GM18868 (cell line): ENCODE data around the gene SEMG1.

ENCODE experiments used
- ATAC-seq: cut with Tn5 transposase; IDR thresholded peaks from one replicate; pipeline ENCODE4 v1.9.1; 2021; ENCODE audit warnings: mild to moderate bottlenecking, moderate library complexity; ENCODE audit not compliant: unreplicated experiment

The SEMG1 gene

DNA sequence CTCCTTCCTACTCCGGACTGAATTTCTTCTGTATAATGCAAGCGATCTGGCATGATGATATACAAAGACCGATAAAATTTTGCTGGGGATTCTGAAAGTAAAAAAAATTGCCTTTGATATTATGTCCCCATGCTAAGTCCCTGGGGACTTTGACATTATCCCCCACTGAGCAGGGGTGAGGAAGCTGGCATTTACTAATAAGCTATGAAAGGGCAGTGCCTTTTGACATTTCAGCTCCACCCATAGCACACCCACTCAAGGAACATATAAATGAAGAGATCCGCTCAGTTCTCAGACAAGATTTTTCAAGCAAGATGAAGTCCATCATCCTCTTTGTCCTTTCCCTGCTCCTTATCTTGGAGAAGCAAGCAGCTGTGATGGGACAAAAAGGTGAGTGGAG is 14.2 kb downstream of the SEMG1 start, which contains the start of gene SEMG2:
Gene SEMG2, plus strand, starts transcription at position 298 of the 400 bp plus-strand sequence. Its CDS starts 17 bp downstream, at position 315.
- no peak for ATAC-seq

DNA sequence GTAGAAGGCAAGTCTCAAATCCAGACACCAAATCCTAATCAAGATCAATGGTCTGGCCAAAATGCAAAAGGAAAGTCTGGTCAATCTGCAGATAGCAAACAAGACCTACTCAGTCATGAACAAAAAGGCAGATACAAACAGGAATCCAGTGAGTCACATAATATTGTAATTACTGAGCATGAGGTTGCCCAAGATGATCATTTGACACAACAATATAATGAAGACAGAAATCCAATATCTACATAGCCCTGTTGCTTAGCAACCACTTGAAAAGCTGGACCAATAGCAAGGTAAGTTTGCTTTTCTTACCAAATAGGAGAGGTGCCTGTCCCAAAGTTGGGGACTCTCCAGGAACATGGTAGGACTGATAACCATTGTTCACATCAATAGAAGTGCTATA is 16.3 kb downstream of the SEMG1 start:
- no peak for ATAC-seq

DNA sequence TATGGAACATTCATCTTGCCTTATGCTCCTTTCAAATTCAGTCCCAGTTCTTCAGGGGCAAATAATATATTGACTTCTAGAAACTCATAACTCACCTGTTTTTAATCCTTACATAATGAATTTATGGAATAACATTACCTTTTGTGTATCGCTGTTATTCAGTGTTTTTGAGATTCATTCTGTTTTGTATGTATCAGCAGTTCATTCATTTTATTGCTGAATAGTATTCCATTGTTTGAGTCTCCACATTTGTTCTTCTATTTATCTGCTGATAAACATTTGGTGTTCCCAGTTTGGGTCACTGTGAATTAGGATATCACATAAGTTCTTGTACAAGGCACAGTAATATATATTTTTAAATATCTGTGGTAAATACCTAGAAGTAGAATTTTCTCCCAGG is 19.5 kb downstream of the SEMG1 start:
- no peak for ATAC-seq

DNA sequence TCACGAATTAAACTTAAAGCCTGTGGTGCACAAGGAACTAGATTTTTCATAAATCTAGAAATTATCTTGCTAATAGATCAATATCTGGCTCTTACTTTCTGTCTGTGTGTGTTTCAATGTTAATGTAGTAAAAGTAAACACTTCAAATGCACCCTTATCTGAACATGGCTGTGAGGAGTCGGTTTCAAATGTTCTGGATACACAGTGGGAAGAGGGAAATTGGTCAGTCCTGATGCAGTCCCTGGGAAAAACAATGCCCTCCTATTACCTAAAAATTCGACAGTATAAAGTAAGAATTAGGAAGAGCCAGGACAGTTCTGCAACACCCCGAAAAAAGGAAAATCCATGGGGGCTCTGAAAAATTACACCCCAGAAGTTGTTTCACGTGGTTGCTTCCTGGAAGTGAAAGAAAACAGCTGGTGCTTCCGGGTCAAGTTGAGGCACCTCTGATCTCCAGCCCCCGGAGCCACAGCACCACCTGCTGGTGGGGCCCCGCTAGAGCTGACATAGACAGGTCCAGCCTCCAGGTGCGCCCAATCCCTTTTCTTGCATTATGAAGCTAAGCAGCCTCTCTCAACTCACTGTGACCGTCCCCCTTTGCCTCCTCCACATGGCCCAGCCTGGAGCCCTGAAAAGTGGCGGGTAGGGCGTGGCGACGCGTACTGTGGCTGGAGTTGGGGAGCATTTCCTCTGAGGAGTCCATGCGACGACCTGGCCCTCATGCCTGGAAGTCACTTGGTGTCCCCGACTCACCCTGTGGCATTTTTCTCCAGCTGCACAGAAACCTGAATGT is 22.6 kb downstream of the SEMG1 start:
- no peak for ATAC-seq

DNA sequence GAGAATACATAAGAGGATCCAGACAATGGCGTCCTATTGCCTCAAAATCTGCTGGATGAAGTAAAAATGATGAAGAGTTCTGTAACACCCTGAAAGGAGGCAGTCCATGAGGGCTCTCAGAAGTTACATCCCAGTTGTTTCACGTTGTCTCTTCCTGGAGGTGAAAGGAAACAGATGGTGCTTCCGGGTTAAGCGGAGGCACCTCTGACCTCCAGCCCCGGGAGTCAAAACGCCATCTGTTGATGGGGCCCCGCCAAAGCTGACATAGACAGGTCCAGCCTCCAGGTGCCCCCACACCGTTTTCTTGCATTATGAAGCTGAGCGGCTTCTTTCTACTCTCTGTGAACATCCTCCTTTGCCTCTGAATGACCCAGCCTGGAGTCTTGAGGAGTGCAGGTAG is 23.8 kb downstream of the SEMG1 start:
- ATAC-seq, result no peak

DNA sequence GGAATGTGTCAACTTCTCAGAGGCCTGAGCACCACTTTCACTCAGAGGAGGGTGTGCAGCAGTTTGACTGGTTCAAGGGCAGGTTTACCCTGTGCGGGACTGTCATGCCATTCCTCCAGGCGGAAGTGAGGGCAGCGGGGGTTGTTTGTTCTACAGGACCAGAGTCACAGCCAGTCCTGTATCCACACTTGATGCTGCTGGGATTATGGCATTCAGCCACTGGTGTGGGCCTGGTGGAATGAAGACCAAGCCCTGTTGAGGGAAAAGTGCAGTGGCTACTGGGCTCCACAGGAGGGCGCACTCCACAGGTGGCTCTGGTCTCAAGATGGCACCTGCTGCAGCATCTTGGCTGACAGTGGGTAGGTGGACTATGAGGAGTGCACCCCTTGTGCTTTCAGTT is 29.2 kb downstream of the SEMG1 start:
- no peak for ATAC-seq

DNA sequence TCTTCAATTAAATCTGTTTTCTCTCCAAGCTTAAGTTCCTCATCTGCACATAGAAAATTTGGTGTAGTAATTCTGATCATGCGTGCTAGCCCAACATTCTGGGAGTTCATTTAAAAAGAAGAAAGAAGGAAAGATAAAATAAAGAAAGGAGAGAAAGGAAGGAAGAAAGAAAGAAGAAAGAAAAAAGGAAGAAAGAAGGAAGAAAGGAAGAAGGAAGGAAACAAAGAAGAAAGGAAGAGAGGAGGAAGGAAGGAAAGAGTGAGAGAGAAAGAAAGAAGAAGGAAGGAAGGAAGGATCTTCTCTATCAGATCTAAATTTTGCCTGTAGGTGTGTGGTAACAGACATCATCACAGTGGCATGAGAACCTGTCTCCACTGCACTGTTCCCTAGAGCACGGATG is 31.3 kb downstream of the SEMG1 start:
- no peak for ATAC-seq

DNA sequence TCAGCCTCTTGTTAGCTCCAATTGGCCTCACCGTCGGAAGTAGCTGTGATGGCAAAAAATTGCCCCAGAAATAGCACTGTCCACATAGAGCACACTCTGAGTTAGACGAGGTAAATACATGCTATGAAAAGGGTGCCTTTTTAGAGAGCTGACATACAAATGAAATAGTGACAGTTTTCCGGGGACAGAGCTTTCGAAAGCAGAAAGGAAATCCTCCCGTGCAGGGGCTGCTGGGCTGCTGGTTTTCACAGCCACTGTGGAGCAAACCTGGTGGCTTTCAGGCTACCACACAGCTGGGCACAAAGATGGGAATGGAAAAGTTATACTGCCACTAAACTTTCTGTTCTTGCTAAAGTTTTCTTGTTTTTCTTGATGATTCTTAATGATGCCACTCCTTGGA is 39.3 kb downstream of the SEMG1 start:
- ATAC-seq, result no peak

DNA sequence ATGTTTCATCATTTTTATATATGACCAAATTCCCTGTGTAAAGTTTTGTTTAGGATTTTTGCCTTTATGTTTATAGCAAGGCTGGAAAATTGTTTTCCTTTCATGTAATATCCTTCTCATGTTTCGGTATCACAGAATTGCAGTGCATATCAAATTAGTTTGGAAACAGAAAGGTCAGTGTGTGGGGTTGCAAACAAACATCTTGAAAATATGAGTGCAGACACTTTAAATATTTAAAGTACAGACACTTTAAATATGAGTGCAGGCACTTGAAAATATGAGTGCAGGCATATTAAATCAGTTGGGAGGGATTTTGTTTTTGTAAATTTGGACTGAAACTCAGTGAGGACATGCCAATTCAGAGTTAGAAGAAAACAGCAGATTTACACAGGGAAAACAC is 41.0 kb downstream of the SEMG1 start:
- ATAC-seq, result no peak

DNA sequence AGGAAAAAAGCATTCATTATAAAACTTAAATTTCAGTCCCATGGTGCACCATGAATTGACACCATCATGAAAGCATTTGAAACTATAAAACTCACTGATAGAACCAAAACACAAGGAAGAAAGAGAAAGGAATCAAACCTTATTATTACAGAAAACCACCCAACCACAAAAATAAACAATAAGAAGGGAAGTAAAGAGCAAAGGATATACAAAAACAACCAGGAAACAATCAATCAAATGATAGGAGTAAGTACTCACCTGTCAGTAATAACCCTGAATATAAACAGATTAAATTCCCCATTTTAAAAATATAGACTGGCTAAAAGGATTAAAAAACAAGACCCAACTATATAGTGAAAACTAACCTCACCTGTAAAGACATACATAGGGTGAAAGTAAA is 41.8 kb downstream of the SEMG1 start:
- no peak for ATAC-seq

DNA sequence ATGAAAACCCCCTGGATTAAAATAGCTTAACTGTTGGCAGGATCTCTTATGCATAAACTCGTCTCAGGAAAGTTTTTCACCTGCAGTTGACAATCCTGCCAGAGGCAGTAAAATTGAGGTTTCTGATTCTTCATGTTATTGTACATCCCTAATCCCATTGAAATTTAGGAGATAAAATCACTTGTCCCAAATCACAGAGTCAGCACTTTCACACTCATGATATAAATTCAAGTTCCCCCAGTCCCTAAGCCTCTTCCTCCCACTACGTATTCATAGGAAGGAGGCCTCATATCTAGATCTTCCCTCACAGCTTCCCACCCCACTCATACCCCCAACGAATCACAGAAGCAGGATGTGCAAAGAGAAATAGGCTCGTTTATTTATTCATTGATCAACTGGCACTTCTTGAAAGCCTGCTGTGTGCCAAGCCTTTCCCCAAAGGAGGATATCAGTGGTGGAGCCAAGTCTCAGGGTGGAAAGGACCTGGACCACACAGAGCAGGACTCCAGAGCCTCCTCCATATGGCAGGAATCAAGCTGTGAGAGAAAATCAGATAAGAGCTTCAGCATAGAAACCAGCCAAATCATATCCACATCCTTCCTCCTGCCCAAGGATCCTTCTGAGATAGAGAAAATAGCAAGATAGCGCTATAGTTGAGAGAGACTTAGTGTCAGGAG is 45.2 kb downstream of the SEMG1 start:
- no peak for ATAC-seq

DNA sequence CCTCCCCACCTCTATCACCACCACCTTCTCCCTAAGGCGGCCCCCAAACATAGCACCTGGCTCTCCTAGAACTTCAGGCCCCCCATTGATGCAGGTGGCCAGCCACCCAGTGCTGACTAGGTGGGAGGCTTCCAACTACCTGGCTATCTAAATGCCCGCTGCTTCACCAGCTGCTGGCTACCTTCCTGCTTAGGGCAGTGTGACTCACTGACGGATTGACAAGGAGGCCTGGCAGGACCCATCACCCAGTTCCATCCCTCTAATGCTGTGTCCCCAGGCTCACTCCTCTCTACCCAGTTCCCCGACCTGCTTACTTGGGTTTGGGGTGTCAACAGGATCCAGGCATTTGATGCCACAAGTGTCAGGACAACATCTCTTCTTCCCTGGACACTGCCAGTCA is 46.4 kb downstream of the SEMG1 start:
- ATAC-seq, result no peak

DNA sequence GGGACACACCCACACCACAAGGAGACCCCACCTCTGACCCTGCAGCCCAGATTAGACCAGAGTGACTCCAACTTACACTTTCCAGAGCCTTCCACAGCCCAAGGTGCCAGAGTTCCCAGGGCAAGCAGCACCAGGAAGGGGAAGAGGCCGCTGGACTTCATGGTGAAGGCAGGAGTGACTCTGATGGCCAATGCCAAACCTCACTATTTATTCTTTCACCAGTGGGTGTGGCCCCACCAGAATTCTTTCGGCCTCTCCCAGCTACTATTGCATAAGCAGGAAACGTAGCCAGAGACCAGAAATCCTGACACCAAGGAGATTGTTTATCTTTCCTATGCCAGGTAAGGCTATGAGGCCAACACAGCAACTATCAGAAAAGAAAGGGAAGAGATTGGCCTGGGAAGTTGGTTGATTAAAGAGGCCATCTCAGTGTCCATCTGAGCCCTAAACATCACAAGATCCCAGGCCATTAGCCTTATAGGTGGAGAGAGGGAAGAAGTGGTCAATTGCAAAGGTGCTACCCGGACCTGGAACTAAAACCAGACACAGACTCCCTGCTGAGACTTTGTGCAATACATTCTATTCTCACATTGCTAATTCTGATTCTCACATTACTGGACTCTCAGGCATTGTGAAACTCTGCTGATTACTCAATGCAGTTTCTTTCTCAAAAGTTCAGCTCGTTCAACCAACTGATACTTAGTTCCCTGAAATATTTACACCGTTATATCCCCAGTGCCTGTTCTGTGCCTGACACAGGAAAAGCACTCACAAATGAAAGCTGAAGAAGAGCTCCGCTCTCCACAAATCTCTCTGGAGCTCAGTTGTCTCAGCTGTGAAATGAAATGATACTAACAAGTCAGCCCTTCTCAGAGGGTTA is 47.8 kb downstream of the SEMG1 start, which contains the start of gene SLPI:
Gene SLPI, minus strand, starts transcription at position 182 of the 880 bp plus-strand sequence. Its CDS starts 21 bp downstream, at position 161.
- no peak for ATAC-seq

DNA sequence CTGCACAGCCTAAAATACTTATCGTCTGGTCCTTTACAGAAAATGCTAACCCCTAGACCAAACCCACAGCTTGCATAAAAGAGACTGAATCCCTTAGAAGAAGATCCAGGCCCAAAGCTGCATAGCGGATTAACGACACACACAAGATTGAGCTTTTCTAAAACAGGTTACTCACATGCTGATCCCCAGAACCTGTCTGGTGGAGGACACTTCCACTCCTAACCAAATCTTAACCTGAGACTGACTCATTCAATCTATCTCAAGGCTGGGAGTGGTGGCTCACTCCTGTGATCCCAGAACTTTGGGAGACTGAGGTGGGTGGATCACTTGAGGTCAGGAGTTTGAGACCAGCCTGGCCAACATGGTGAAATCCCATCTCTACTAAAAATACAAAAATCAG is 50.3 kb downstream of the SEMG1 start:
- no peak for ATAC-seq

DNA sequence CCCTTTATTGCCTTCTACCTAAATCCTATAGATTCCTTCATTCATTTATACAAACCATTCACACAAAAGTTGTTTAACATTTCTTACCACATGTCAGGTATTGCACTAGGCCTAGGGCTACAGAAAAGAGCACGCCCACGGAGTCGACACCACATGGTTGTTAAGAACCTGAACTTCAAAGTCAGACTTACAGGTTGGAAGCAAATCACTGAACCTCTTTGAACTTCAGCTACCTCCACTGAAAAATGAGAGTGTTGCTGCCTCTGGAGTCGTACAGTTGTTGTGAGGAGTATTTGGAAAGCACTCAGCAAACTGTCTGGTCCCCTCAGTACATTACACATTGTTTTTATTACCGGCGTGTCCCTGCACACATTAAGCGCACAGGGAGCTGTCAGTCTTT is 50.9 kb downstream of the SEMG1 start:
- no peak for ATAC-seq

DNA sequence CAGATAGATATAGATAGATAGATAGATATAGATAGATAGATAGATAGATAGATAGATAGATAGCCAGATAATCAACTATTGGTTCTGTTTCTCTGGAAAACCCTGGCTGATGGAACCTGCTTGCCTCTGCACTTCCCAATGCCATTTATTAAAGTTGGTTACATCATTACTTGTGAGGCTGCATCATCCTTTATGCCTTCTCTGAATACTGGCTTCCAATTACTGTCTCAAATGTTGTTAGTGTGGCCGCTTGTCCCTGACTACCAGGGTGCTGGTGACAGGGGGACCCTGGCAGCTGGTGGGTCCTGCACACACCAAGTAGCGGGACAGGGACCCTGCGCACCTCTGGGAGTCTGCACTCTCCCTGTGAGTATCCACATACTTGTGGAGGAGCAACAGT is 51.4 kb downstream of the SEMG1 start:
- no peak for ATAC-seq

DNA sequence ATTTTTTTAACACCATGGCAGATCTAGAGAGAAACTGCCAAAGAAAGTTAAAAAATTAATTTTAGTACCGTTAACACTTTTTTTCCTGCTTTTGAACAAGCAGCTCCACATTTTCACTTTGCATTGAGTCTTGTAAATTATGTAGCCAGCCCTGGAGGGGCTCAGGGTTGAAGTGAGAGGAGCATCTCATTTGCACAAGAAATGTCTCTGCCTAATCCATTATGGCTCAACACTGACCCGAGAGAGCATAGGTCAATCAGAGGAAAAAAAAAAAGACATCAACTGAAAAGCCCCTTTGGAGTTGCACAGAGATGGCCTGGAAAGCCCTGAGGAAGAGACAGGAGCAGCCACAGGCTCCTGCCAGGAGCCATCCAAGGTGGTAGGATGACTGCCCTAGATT is 51.8 kb downstream of the SEMG1 start:
- no peak for ATAC-seq
